AG20443 (cell line): ENCODE measurements around the gene CDY1B.
"Not testable (repeated sequence)": the region's sequence is repeated elsewhere in the genome, so short reads cannot be mapped to it uniquely, and the experiment has no call there.

Source experiments
- DNase-seq: peaks from one replicate; pipeline ENCODE4 v3.0.0; 2012; ENCODE audit warnings: low spot score, mixed read lengths

The CDY1B gene, protein sequence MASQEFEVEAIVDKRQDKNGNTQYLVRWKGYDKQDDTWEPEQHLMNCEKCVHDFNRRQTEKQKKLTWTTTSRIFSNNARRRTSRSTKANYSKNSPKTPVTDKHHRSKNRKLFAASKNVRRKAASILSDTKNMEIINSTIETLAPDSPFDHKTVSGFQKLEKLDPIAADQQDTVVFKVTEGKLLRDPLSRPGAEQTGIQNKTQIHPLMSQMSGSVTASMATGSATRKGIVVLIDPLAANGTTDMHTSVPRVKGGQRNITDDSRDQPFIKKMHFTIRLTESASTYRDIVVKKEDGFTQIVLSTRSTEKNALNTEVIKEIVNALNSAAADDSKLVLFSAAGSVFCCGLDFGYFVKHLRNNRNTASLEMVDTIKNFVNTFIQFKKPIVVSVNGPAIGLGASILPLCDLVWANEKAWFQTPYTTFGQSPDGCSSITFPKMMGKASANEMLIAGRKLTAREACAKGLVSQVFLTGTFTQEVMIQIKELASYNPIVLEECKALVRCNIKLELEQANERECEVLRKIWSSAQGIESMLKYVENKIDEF

DNA sequence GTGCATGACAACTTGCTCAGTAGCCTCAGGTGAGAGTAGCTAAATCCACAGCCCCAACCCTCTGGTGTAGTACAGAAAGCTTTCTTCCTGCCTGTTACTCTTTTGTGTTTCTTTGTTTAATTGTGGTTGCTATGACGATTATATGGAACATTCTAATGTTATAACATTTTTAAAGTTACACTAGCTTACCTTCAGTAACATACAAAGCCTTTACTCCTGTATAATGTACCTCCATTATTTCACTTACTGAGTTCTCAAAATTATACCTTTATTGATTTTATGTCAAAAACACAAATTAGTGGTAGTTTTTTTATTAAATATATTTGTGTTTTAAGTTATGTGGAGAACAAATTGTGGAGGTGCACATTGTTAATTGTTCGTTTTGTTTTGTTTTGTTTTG, at the start of gene CDY1B:
Gene CDY1B, minus strand, starts transcription at position 101 of the 400 bp plus-strand sequence. CDS start 331 bp downstream, outside the sequence.
- DNase-seq: not testable (repeated sequence)

- not testable (repeated sequence) for DNase-seq
Observed at GRCh38 chrY:24049525-24049924, 1.7 kb upstream of the CDY1B start.

- DNase-seq: not testable (repeated sequence)
Observed at GRCh38 chrY:24043209-24043608, 4.6 kb downstream of the CDY1B start.

DNA sequence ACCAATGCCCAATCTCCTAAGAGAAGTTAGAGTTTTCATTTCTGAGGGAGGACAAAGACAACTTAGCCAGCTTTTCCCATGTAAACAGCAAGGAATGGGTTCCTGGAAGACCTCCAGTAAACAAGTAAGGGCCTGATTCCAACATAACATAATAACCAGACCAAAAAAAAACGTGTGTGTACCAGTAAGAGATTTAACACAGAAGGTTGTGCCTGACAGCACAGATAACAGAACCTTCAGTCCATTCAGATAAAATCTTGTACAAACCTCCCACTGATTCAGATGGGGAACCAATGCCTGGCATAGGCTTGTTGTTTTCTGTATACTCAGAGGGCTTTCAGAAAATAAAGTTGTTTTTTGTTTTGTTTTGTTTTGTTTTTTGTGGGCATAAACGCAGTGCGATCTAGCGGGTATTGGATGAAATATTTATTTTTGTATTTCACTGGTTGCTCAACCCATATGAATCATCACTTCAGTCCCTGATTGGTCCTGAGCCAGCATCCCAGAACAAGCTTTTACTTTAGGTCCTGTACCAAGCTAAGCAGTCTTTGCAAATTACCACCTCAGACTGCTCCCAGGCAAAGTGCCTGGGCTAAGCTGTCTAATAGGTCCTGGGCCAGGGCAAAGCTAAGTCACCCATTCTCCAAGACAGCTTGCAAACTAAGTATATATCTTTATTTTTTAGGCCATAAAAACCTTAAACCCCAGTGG, 8.7 kb downstream of the CDY1B start:
- not testable (repeated sequence) for DNase-seq

- DNase-seq: not testable (repeated sequence)
Observed at GRCh38 chrY:24026212-24027103, 21.4 kb downstream of the CDY1B start.
